Thyroid gland (tissue), 4 donors: ENCODE data around the gene DMAC2L. TPM values are rescaled to one million over a fixed set of nuclear protein-coding genes. Genes with fewer than 3 reads are reported as not detected.

Experiments used
- DNase-seq, 2 donors: peaks; one replicate each; pipeline ENCODE4 v3.0.0-alpha.2; 2019
- H3K27ac ChIP-seq, 3 donors: fragments of 200-600 bp; sonication (generic); 1 replicate in 2 of 3; 2 replicates in 1 of 3; pipeline ENCODE4 v1.5.1; 2016 to 2019; ENCODE audit warnings: mild to moderate bottlenecking in 1 of 3, moderate library complexity in 1 of 3
- H3K27me3 ChIP-seq: fragments of 200-600 bp; sonication (generic); one replicate; pipeline ENCODE4 v1.5.1; 2019
- H3K36me3 ChIP-seq, 2 donors: fragments of 200-600 bp; sonication (generic); one replicate each; pipeline ENCODE4 v1.5.1; 2016 to 2019
- H3K4me1 ChIP-seq, 2 donors: fragments of 200-600 bp; sonication (generic); one replicate each; pipeline ENCODE4 v1.5.1; 2017 to 2019
- H3K4me3 ChIP-seq, 3 donors: fragments of 200-600 bp; sonication (generic); replicated peaks in 1 of 3; 1 replicate in 2 of 3; 2 replicates in 1 of 3; pipeline ENCODE4 v1.5.1; 2016; ENCODE audit warnings: mild to moderate bottlenecking in 1 of 3
- H3K9me3 ChIP-seq: fragments of 200-600 bp; sonication (generic); one replicate; pipeline ENCODE4 v1.5.1; 2017
- POLR2A ChIP-seq, 2 donors: fragments of 450-650 bp; IDR thresholded peaks; one replicate each; pipeline ENCODE4 v1.6.1; 2017; ENCODE audit warnings: antibody characterized with exemption in 2 of 2, mild to moderate bottlenecking in 2 of 2, moderate library complexity in 1 of 2
- WGBS, 2 donors: methylation state at CpG; one replicate each; pipeline ENCODE4 v1.1.5; 2017; 5-methylcytosine and 5-hydroxymethylcytosine counted together
- intact Hi-C: fragments of 100-400 bp; cut with DNase I; formaldehyde crosslinking; loops from one replicate; pipeline ENCODE4 v1.15.1; 2023
- total RNA-seq, 4 donors: library from RNA; depleted of rRNA; stranded (reverse); fragments of >200 nt; gene quantifications; one replicate each; pipeline ENCODE4 v1.2.3, GENCODE V29; 2016
- TF ChIP-seq, protein P1 (sequence below), 6 experiments: fragments of 200-600 bp in 3 of 6; fragments of 450-650 bp in 3 of 6; sonication (generic) in 3 of 6; IDR thresholded peaks; one replicate each; pipeline ENCODE4 v1.5.1; 2016 to 2019; ENCODE audit warnings: antibody characterized with exemption in 6 of 6, mild to moderate bottlenecking in 2 of 6, inconsistent platforms in 1 of 6, moderate library complexity in 1 of 6

DMAC2L gene
- total RNA-seq, 4 donors from 2014 or later = 15.2 to 44.2 (median 32.8) TPM

- H3K9me3 ChIP-seq = no peaks in the 10 kb centered on the region
- H3K36me3 ChIP-seq = peaks cover 2 to 5% of the 10 kb centered on the region in 2 donors
- intact Hi-C loops = loop anchor here (5.0 kb wide), 1 partner anchor 213 kb away; the partner anchor contains the start of gene MAP4K5
- TF ChIP-seq, protein P1, sequence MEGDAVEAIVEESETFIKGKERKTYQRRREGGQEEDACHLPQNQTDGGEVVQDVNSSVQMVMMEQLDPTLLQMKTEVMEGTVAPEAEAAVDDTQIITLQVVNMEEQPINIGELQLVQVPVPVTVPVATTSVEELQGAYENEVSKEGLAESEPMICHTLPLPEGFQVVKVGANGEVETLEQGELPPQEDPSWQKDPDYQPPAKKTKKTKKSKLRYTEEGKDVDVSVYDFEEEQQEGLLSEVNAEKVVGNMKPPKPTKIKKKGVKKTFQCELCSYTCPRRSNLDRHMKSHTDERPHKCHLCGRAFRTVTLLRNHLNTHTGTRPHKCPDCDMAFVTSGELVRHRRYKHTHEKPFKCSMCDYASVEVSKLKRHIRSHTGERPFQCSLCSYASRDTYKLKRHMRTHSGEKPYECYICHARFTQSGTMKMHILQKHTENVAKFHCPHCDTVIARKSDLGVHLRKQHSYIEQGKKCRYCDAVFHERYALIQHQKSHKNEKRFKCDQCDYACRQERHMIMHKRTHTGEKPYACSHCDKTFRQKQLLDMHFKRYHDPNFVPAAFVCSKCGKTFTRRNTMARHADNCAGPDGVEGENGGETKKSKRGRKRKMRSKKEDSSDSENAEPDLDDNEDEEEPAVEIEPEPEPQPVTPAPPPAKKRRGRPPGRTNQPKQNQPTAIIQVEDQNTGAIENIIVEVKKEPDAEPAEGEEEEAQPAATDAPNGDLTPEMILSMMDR (IDR thresholded peaks at IDR 0.05) = no peak
- no peak for TF ChIP-seq POLR2A (IDR thresholded peaks at IDR 0.05)
- no peaks in the 10 kb centered on the region for H3K27me3 ChIP-seq
- WGBS, 2 donors = 98% methylated on average over 2 of the region's 2 CpGs
- no peak for DNase-seq
- H3K4me3 ChIP-seq = no peak overlapping the region
- peak overlapping the region in 1 of 3 donors; percentile 82 for H3K27ac ChIP-seq
- peaks cover 5 to 8% of the 10 kb centered on the region in 2 donors for H3K4me1 ChIP-seq
Measured at GRCh38 chr14:50319721-50320120, 7.6 kb downstream of the DMAC2L start.

GRCh38 chr14:50320283-50320682, 8.2 kb downstream of the DMAC2L start:
- Histone ChIP-seq H3K4me1 (peaks cover 5 to 8% of the 10 kb centered on the region in 2 donors), H3K27ac (peak overlapping the region in 1 of 3 donors; percentile 82), H3K9me3 (no peaks in the 10 kb centered on the region), H3K4me3 (no peak overlapping the region), H3K27me3 (no peaks in the 10 kb centered on the region), H3K36me3 (peaks cover 6 to 10% of the 10 kb centered on the region in 2 donors)
- WGBS, 2 donors = 61 to 75% methylated on average over 8 of the region's 8 CpGs
- no peak for TF ChIP-seq POLR2A (IDR thresholded peaks at IDR 0.05)
- TF ChIP-seq, protein P1 (IDR thresholded peaks at IDR 0.05) = no peak
- no peak for DNase-seq
- intact Hi-C loops = loop anchor here (5.0 kb wide), 1 partner anchor 212 kb away; the partner anchor contains the start of gene MAP4K5

- Histone ChIP-seq H3K4me1 (peaks cover 5 to 8% of the 10 kb centered on the region in 2 donors), H3K27ac (peak overlapping the region; percentile 7 to 82 (median 69)), H3K27me3 (no peaks in the 10 kb centered on the region), H3K4me3 (no peak overlapping the region), H3K36me3 (peaks cover 9 to 10% of the 10 kb centered on the region in 2 donors), H3K9me3 (no peaks in the 10 kb centered on the region)
- intact Hi-C loops = loop anchor here (5.0 kb wide), 1 partner anchor 211 kb away; the partner anchor contains the start of gene MAP4K5
- WGBS, 2 donors = 11 to 15% methylated on average over 9 of the region's 9 CpGs
- TF ChIP-seq POLR2A (IDR thresholded peaks at IDR 0.05) = peak in 1 of 2 donors; percentile 10
- TF ChIP-seq, protein P1 (IDR thresholded peaks at IDR 0.05) = peak; percentile 70 to 86 (median 84)
- peak; percentile 64 to 65 for DNase-seq
Measured at GRCh38 chr14:50321009-50321660, 9.0 kb downstream of the DMAC2L start.

GRCh38 chr14:50331596-50331995, 19.5 kb downstream of the DMAC2L start:
- Histone ChIP-seq H3K4me1 (peaks cover 20 to 23% of the 10 kb centered on the region in 2 donors), H3K36me3 (peaks cover 9 to 15% of the 10 kb centered on the region in 2 donors), H3K27me3 (no peaks in the 10 kb centered on the region), H3K27ac (no peak overlapping the region), H3K4me3 (no peak overlapping the region), H3K9me3 (no peaks in the 10 kb centered on the region)
- intact Hi-C loops = no loop called here
- no peak for DNase-seq
- no peak for TF ChIP-seq POLR2A (IDR thresholded peaks at IDR 0.05)
- TF ChIP-seq, protein P1 (IDR thresholded peaks at IDR 0.05) = no peak

DNA sequence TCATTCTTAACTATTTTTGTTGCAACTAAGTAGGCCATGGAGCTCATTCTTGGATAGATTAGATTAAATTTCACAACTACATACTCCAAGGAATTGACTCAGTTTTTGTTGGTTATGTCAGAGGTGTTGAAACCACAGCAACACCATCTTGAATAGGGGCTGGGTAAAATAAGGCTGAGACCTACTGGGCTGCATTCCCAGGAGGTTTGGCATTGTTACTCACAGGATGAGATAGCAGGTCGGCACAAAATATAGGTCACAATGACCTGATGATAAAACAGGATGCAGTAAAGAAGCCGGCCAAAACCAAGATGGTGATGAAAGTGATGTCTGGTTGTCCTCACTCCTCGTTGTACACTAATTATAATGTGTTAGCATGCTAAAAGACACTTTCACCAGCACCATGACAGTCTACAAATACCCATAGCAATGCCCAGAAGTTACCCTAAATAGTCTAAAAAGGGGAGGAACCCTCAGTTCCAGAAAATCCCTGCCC, 20.9 kb downstream of the DMAC2L start:
- H3K36me3 ChIP-seq = peaks cover 9 to 12% of the 10 kb centered on the region in 2 donors
- DNase-seq = no peak
- H3K4me3 ChIP-seq = no peak overlapping the region
- TF ChIP-seq, protein P1 (IDR thresholded peaks at IDR 0.05) = no peak
- TF ChIP-seq POLR2A (IDR thresholded peaks at IDR 0.05) = no peak
- peak overlapping the region in 1 of 3 donors; percentile 26 for H3K27ac ChIP-seq
- H3K4me1 ChIP-seq = peaks cover 20 to 23% of the 10 kb centered on the region in 2 donors
- no peaks in the 10 kb centered on the region for H3K9me3 ChIP-seq
- WGBS, 2 donors = 71 to 79% methylated on average over 3 of the region's 3 CpGs
- intact Hi-C loops = no loop called here
- no peaks in the 10 kb centered on the region for H3K27me3 ChIP-seq
